Thoracic aorta (tissue), 2 donors: Measurements from ENCODE around the gene SPAG16. TPM values are rescaled to one million over a fixed set of nuclear protein-coding genes. Genes with fewer than 3 reads are reported as not detected.

Source experiments
- ATAC-seq: fragments of 150-250 bp; one replicate; pipeline ENCODE4 v1.8.0; 2017; ENCODE audit warnings: low read depth; ENCODE audit not compliant: insufficient number of reproducible peaks, low FRiP score
- DNase-seq: peaks from one replicate; pipeline ENCODE4 v3.0.0-alpha.2; 2020; ENCODE audit warnings: low spot score
- H3K27ac ChIP-seq, 2 donors: fragments of 200-600 bp; sonication (generic); 1 replicate in 1 of 2; 2 replicates in 1 of 2; pipeline ENCODE4 v1.5.1; 2016; ENCODE audit warnings: mild to moderate bottlenecking in 2 of 2, moderate library complexity in 2 of 2
- H3K27me3 ChIP-seq: fragments of 200-600 bp; sonication (generic); replicated peaks from 2 replicates; pipeline ENCODE4 v1.6.0; 2016; ENCODE audit warnings: mild to moderate bottlenecking; ENCODE audit not compliant: insufficient read depth
- H3K36me3 ChIP-seq: fragments of 200-600 bp; sonication (generic); one replicate; pipeline ENCODE4 v1.5.1; 2016
- H3K4me1 ChIP-seq, 2 donors: fragments of 200-600 bp; sonication (generic); 1 replicate in 1 of 2; 2 replicates in 1 of 2; pipeline versions ENCODE4 v1.5.1 to v1.6.0; 2016; ENCODE audit warnings: low read depth in 2 of 2, mild to moderate bottlenecking in 1 of 2; ENCODE audit not compliant: control insufficient read depth in 1 of 2
- H3K4me3 ChIP-seq: fragments of 200-600 bp; sonication (generic); 2 replicates; pipeline ENCODE4 v1.5.1; 2016; ENCODE audit warnings: mild to moderate bottlenecking
- H3K9me3 ChIP-seq: fragments of 200-600 bp; sonication (generic); 2 replicates; pipeline ENCODE4 v1.5.1; 2016
- total RNA-seq, 2 donors: library from RNA; depleted of rRNA; stranded (reverse); fragments of >200 nt; gene quantifications; one replicate each; pipeline versions ENCODE4 v1.1.0 to v1.2.3, GENCODE V29; 2016
- TF ChIP-seq, protein P1 (sequence below): fragments of 200-600 bp; sonication (generic); IDR thresholded peaks from one replicate; pipeline ENCODE4 v1.5.1; 2019; ENCODE audit warnings: antibody characterized with exemption

The SPAG16 gene
- total RNA-seq, 2 donors from 2014 or later = 7.4 to 26.3 TPM

DNA sequence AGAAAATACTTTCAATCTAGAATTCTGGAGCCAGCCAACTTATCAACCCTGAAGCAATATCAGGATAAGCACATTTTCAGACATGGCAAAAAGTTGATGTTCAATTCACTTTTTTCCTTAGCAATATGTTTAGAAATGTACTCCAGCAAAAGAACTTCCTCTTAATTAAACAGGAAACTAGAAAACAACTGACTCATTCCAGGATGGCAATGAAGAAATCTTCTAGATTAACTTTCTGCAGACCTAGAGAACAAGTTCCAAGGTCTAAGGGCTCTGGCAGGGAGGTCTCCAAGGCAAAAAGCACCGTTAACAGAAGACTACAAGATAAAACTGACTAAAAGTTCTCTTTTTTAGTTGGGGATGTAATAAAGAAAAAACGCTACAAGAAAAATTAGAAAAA lies 1057.4 kb downstream of the SPAG16 start:
- no peaks in the 10 kb centered on the region for H3K4me1 ChIP-seq
- H3K9me3 ChIP-seq = no peaks in the 10 kb centered on the region
- TF ChIP-seq, protein P1, sequence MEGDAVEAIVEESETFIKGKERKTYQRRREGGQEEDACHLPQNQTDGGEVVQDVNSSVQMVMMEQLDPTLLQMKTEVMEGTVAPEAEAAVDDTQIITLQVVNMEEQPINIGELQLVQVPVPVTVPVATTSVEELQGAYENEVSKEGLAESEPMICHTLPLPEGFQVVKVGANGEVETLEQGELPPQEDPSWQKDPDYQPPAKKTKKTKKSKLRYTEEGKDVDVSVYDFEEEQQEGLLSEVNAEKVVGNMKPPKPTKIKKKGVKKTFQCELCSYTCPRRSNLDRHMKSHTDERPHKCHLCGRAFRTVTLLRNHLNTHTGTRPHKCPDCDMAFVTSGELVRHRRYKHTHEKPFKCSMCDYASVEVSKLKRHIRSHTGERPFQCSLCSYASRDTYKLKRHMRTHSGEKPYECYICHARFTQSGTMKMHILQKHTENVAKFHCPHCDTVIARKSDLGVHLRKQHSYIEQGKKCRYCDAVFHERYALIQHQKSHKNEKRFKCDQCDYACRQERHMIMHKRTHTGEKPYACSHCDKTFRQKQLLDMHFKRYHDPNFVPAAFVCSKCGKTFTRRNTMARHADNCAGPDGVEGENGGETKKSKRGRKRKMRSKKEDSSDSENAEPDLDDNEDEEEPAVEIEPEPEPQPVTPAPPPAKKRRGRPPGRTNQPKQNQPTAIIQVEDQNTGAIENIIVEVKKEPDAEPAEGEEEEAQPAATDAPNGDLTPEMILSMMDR = no peak
- no peak overlapping the region for H3K4me3 ChIP-seq
- H3K27me3 ChIP-seq = no peaks in the 10 kb centered on the region
- no peak overlapping the region for H3K27ac ChIP-seq
- DNase-seq (no peak), ATAC-seq (no peak)
- H3K36me3 ChIP-seq = no peaks in the 10 kb centered on the region

DNA sequence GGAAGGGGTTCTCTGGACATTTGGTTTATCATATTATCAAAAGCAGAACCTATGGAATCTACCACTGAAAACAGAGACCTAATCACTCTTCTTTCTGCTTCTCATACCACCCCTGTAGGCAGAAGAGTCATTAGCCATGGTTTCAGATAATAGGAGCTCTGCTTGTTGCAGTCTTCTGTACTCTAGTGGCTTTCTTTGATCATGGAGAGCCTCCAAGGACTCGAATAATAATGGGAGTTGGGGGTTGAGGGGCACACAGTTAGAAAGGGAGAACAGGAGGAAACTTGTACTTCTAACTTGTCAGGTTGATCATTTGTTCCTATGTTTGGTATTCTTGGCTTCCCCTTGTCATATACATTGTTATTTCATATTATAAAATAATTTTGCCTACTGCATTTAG lies 1074.2 kb downstream of the SPAG16 start:
- Histone ChIP-seq H3K27me3 (no peaks in the 10 kb centered on the region), H3K4me3 (no peak overlapping the region), H3K9me3 (peaks cover 3% of the 10 kb centered on the region), H3K36me3 (no peaks in the 10 kb centered on the region), H3K27ac (no peak overlapping the region), H3K4me1 (no peaks in the 10 kb centered on the region)
- TF ChIP-seq, protein P1 = no peak
- DNase-seq (no peak), ATAC-seq (no peak)

DNA sequence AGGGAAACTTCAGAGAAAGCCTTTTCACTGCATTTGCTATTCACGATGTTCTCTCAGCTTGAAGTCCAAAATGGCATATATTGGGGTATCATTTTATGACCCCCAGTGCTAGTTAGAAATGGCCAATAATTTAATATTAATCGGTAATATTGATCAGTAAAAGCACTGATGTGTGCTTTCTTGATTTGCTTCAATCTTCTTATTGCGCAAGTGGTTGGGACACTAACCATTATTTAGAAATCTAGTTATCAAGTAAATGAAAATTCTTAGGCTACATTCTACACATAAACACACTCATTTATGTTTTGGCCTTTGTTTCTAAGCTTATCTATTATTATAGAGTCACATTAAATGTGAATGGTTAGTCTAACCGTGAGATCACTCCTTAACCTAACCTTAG lies 1076.9 kb downstream of the SPAG16 start:
- Histone ChIP-seq H3K4me3 (no peak overlapping the region), H3K27ac (no peak overlapping the region), H3K4me1 (no peaks in the 10 kb centered on the region), H3K9me3 (peaks cover 3% of the 10 kb centered on the region), H3K36me3 (no peaks in the 10 kb centered on the region), H3K27me3 (no peaks in the 10 kb centered on the region)
- no peak for ATAC-seq
- DNase-seq = no peak
- TF ChIP-seq, protein P1 = no peak

- Histone ChIP-seq H3K27me3 (no peaks in the 10 kb centered on the region), H3K9me3 (no peaks in the 10 kb centered on the region), H3K36me3 (no peaks in the 10 kb centered on the region), H3K4me1 (no peaks in the 10 kb centered on the region), H3K4me3 (no peak overlapping the region), H3K27ac (no peak overlapping the region)
- no peak for DNase-seq
- TF ChIP-seq, protein P1 = no peak
- ATAC-seq = no peak
These were observed 1081.3 kb downstream of the SPAG16 start for GRCh38 chr2:214365549-214365948.

GRCh38 chr2:214367171-214367570 lies 1082.9 kb downstream of the SPAG16 start:
- no peak for DNase-seq
- TF ChIP-seq, protein P1 = no peak
- Histone ChIP-seq H3K4me1 (no peaks in the 10 kb centered on the region), H3K27me3 (no peaks in the 10 kb centered on the region), H3K36me3 (no peaks in the 10 kb centered on the region), H3K9me3 (no peaks in the 10 kb centered on the region), H3K4me3 (no peak overlapping the region), H3K27ac (no peak overlapping the region)
- ATAC-seq = no peak
